Activated CD4-positive, alpha-beta T cell treated with anti-CD3 and anti-CD28 coated beads for 4 hours (primary cell): ENCODE data around the gene ZNF200.
"Not testable (repeated sequence)": the region's sequence is repeated elsewhere in the genome, so short reads cannot be mapped to it uniquely, and the experiment has no call there.

Experiments
- DNase-seq, 2 donors: peaks; one replicate each; pipeline ENCODE4 v3.0.0-alpha.2; 2020

ZNF200 gene, protein sequence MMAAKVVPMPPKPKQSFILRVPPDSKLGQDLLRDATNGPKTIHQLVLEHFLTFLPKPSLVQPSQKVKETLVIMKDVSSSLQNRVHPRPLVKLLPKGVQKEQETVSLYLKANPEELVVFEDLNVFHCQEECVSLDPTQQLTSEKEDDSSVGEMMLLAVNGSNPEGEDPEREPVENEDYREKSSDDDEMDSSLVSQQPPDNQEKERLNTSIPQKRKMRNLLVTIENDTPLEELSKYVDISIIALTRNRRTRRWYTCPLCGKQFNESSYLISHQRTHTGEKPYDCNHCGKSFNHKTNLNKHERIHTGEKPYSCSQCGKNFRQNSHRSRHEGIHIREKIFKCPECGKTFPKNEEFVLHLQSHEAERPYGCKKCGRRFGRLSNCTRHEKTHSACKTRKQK

DNA sequence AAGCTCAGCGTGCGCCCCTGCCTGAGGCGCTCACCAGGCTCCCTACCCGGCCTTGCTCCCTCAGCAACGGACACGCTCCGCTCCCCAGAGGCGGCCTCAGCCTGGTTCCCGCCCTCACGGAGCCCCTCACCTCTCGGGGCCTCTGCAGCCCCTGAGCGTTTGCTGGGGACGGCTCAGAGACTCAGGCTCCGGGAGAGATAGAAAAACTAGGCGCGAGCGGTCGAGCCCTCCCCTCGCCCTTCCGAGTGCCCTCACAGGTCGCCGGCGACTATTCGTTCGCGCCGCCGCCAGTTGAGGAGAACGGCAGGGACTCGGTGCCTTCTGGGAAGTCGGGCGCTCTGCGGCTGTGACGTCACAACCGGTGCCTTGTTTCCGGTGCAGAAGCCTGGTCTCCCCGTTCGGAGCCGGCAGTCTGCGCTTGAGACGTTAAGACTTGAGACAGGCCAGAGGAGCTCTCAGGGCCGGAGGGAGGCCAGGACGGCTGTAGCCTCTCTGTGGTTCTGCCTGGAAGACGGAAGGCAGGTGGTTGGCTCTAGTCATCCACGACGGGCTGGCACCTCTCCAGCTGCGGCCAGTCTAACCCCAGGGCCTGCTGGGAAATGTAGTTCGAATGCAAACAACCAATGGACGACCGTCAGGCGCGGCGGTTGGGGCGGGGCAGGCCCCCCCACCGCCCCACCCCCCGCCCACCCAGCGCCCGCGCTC lies at the start of gene ZNF200:
ZNF200 (minus strand) TSS at position 302 of the 705 bp plus-strand sequence. CDS start 1,403 bp downstream, outside the sequence.
- DNase-seq: peak; percentile 89 to 91

- no peak for DNase-seq
Observed at GRCh38 chr16:3283543-3284447, 48.8 kb upstream of the ZNF200 start.

GRCh38 chr16:3282730-3283542 lies 48.0 kb upstream of the ZNF200 start, which contains the start of gene ZNF263:
Gene ZNF263 (plus strand): TSS chr16:3283491. CDS start chr16:3283819, 328 bp downstream.
- peak; percentile 92 to 94 for DNase-seq

DNA sequence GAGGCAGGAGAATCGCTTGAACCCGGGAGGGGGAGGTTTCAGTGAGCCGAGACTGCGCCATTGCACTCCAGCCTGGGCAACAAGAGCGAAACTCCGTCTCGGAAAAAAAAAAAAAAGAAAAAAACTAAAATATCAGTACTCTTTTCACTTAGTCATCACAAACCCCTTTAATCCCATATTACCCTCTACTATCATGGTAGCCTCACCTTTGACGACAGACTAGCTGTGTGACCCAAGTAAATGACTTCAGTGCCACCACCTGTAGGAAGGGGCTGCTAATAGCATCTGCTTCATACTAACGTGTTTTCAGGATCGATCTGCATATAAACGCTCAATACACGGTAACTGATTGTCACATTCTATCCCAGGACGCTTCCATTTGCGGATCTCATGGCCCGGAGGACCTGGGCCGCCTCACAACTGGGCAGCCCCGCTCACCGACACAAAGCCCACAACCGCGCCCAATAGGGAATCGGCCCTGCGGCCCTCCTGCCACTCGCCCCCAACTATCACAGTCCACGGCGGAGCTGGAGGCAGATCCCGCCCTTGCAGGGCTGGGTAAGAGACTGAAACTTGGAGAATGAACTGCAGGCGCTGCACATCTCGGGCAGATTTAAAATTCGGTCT lies 47.3 kb upstream of the ZNF200 start:
- peak in 1 of 2 donors; percentile 9 for DNase-seq

GRCh38 chr16:3281222-3281820 lies 46.4 kb upstream of the ZNF200 start:
- no peak for DNase-seq

DNA sequence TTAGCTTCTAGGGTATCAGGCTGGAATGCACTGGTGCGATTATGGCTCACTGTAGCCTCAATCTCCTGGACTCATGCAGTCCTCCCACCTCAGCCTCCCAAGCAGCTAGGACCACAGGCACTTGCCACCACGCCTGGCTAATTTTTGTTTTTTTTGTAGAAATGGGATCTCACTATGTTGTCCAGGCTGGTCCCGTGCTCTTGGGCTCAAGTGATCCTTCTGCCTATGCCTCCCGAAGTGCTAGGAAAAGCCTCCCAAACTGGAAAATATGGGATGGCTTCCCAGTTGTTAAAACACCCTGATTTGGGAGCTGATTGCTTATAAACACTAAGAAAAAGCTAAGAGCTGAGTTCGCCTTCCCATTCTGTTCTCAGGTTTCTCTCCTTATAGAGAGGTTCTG lies 41.7 kb upstream of the ZNF200 start:
- no peak for DNase-seq

GRCh38 chr16:3274947-3275346 lies 40.0 kb upstream of the ZNF200 start:
- no peak for DNase-seq

GRCh38 chr16:3274490-3274889 lies 39.5 kb upstream of the ZNF200 start:
- DNase-seq: no peak

- DNase-seq: not testable (repeated sequence)
Observed at GRCh38 chr16:3271281-3271680, 36.3 kb upstream of the ZNF200 start.

GRCh38 chr16:3270718-3271117 lies 35.8 kb upstream of the ZNF200 start:
- DNase-seq: not testable (repeated sequence)

GRCh38 chr16:3268294-3268693 lies 33.3 kb upstream of the ZNF200 start:
- no peak for DNase-seq

DNA sequence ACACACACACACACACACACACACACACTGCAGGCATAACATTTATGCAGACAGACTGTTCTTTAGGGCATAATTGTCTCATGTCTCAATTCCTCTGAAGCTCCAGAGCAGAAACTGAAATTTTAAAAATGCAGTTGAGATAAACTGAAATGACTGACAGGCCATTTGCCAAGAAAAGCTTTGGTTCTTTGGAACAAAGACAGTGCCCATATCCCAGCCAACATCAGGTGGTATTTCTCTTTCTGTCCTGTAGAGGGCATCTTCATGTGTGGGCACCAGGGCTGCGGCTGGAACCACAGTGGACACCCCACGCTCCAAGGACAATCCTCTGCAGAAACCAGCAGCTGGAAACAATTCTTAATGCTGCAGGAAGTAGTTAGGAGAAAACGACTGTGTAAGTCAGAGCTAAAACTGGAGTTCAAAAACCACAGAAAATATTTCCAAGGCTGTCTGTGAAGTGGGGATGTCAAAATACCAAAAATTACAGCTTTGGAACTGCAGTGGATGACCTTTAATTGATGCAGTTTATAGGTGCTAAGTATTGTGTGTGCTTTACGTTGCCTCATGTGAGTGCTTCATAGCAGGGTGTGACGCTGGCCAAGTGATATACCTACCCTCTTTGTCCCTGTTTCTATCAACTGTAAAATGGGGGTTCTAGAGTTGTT lies 32.0 kb upstream of the ZNF200 start:
- DNase-seq: peak in 1 of 2 donors; percentile 5

- peak; percentile 95 to 98 for DNase-seq
Observed at GRCh38 chr16:3264137-3265036, 29.4 kb upstream of the ZNF200 start.

DNA sequence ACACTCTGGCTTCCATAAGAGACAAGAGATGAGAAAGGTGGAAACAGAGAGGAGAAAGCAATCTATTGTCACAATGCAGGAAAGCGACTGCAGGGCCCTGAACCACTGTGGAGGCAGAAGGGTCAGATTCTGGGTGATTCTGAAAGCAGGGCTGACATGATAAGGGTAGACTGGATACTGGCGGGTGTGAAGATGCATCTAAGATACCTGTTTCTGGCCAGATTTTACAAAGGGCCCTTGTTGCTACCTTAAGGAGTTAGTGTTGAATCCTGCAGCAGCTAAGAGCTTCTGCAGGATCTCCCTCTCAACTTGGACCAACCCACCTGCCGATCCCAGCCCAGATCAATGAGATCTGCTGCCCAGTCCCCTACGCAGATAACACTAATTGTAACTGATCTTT lies 27.6 kb upstream of the ZNF200 start:
- DNase-seq: no peak

- DNase-seq: no peak
Observed at GRCh38 chr16:3259836-3260235, 24.9 kb upstream of the ZNF200 start.

DNA sequence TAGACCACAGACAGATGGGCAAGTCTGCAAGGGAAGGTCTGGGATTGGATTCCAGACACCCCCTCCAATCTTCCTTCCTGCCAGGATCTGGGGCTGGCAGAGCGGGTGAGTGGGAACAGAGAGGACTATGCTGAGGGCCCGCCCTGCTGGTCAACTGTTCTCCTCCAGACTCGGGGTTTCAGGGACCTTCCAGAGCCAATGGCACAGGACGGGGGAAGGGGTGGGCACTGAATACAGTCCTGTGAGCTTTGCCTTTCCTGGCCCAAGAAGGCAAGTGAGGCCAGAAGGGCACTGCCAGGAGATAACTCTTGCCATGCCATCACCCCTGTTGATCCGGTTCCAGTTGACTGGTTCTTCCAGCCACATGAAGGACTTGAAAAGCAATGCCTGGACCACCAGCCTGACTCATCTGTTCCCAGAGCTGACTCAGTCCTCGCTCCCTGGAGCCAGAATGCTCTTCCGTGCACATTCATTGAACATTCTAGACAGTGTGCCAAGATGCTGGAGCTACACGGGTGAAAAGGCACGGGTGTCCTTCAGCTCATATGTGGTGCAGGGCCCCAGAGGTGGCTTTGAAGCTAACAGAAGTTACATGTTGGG lies 22.0 kb upstream of the ZNF200 start:
- no peak for DNase-seq

DNA sequence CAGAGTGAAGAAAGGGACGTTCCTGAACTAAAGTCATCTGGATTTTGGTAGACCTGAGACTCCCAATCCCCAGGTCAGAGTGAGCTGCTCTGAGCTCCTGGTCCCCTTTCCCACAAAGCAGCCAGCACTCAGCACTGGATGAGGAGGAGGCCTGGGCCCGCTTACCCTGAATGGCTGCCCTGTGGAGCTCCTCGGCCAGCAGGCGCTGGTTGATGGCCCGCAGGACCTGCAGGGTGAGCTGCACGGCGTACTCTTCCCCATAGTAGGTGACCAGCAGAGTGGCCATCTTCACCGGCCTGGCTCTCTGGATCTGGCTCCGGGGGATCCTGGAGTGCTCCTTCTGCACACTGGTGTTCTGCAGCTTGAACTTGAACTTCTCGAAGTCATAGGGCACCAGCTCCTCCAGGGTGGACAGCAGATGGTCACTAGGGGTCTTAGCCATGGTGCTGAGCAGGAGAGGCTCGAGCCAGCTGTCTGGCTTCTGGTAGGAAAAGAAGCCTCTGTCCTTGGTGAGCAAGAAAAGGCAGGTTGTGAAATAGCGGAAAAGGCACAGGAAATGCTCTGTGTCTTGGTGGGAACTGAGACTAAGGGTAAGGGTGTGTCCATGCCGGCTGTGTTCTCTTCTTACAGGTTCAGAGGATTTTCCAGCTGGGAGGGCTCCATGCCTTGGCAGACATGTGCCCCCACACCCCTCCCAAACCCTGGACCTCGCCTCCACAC lies 21.3 kb upstream of the ZNF200 start, which contains the start of gene MEFV:
MEFV (minus strand) TSS at position 488 of the 720 bp plus-strand sequence; CDS start at position 442, 46 bp downstream.
- DNase-seq: no peak

DNA sequence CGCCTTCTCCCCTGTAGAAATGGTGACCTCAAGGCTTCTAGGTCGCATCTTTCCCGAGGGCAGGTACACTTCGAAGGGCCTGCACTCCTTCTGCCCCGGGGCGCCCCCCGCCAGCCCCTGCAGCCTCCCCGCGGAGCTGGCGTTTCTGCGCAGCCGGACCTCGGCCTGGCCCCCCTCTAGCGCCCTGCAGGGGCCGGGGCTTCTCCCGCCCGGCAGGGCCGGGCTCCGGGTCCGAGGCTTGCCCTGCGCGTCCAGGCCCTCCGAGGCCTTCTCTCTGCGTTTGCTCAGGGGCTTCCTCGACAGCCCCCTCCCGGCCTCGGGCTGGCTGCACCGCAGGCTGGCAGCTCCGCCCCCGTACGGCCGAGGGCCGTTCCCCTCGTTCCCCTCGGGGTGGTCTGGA lies 19.4 kb upstream of the ZNF200 start:
- no peak for DNase-seq
